ENCODE data around the gene RAD54L.

- TF ChIP-seq CTCF (IDR thresholded peaks at IDR 0.05; ENCODE audit: low read depth, low read length) (peak; percentile 95), POLR2A (IDR thresholded peaks at IDR 0.05; ENCODE audit: extremely low read depth, insufficient read length) (no peak)
- TF ChIP-seq, protein P1, sequence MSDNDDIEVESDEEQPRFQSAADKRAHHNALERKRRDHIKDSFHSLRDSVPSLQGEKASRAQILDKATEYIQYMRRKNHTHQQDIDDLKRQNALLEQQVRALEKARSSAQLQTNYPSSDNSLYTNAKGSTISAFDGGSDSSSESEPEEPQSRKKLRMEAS (IDR thresholded peaks at IDR 0.05; ENCODE audit: low read depth, low read length): peak; percentile 13; the same call in 1 of the 2 replicates
Measured at GRCh38 chr1:46223472-46223943, 24.1 kb upstream of the RAD54L start.

All from NB4 (cell line).